ENCODE results near the gene CCT2. TPM values are rescaled to one million over a fixed set of nuclear protein-coding genes. Genes with fewer than 3 reads are reported as not detected.

Gene CCT2
- total RNA-seq (2022; extraction: Qiagen RNA extraction) = 288 to 351 TPM (median 298 TPM) in 5 replicates

DNA sequence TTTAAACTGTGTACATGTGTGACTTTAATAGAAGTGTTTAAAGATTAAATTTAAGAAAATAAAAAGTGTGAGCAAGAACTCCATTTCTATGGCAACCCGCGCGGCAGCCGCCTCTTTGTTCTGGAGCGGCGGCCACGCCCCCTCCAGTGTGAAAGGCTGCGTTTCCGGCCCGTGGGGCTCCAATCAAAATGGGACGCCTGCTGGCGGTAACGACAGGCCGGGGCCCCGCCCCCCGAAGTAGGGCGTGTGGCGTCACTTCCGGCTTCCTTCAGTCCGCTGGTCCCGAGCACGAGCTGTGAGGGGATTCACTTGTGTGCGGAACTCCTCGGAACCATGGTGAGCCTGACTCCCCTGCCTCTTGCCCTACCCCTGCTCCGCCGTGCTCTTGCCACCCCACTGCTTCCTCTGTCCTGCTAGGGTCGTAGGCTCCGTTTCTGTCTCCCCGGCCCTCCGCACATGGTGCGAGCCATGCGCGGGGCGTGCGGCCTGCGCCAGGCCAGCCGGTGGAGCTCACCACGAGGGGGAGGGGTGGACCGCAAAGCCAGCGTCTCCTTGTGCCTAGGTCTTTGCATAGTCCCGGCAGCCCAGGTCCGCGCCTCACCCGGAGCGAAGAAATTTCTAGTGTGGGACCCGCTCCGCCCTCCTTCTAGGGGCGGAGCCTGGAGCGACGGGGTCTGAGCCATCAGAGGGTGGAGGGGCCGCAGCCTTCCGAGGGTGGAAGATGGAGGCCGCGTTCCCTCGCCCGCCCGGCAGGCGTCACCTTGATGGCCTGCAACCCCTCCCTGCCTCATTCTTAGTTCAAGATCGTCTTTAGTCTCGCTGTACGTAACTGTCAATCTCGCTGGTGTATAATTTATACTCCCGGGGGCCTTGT lies at the start of gene CCT2:
Gene CCT2, plus strand, starts transcription at position 271 of the 874 bp plus-strand sequence. Its CDS starts 63 bp downstream, at position 334.

DNA sequence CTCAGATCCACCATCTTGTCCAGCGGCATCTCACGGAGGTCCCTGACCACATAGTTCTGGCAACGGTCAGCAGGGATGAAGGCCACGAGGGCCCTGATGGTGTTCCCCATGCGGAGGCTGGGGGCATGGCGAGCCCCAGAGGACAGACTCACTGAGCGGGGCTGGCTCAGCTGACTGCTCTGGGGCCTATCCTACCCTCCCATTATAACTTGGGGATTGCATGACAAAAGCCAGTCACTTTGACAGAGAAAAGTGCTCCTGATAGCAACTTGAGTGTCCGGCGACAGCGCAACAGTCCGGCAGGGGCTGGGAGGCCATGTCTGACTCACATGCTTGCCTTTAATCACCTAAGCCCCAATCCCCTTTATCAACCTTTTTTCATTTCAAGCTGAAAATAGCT lies 25.5 kb downstream of the CCT2 start, which contains the start of gene LRRC10:
Gene LRRC10, minus strand, starts transcription at position 179 of the 400 bp plus-strand sequence. Its CDS starts 69 bp downstream, at position 110.

Other genes starting within 250 kb of the CCT2 start
- 0.06 to 0.45 TPM (median 0.07 TPM) in 3 of 5 replicates, not detected in the others for gene LYZ, start 237.1 kb upstream of the CCT2 start, total RNA-seq (2022; extraction: Qiagen RNA extraction)
- gene YEATS4, start 225.7 kb upstream of the CCT2 start, total RNA-seq (2022; extraction: Qiagen RNA extraction) = 34.3 to 40.3 TPM (median 35.2 TPM) in 5 replicates
- gene FRS2, start 115.1 kb upstream of the CCT2 start, total RNA-seq (2022; extraction: Qiagen RNA extraction) = 8.7 to 13.7 TPM (median 12.1 TPM) in 5 replicates
- not detected in 5 replicates for gene LRRC10, start 25.4 kb downstream of the CCT2 start, total RNA-seq (2022; extraction: Qiagen RNA extraction)
- 0.86 to 1.9 TPM (median 1.2 TPM) in 5 replicates for gene BEST3, start 113.8 kb downstream of the CCT2 start, total RNA-seq (2022; extraction: Qiagen RNA extraction)
- 16.3 to 20.6 TPM (median 17.2 TPM) in 5 replicates for gene RAB3IP, start 153.4 kb downstream of the CCT2 start, total RNA-seq (2022; extraction: Qiagen RNA extraction)
- 0.07 TPM in 1 of 5 replicates, not detected in the others for gene MYRFL, start 239.8 kb downstream of the CCT2 start, total RNA-seq (2022; extraction: Qiagen RNA extraction)

All from A549 treated with dexamethasone at 1 μM for 4 hours (cell line).